Naive thymus-derived CD4-positive, alpha-beta T cell (primary cell): ENCODE measurements around the gene GPR75. TPM values are rescaled to one million over a fixed set of nuclear protein-coding genes. Genes with fewer than 3 reads are reported as not detected.

ENCODE experiments used
- microRNA-seq: library from miRNA; unstranded; fragments of <30 nt; microRNA quantifications from one replicate; pipeline ENCODE4 v1.2.0, GENCODE V29; 2022; ENCODE audit warnings: borderline microRNAs expressed
- polyA plus RNA-seq, 2 donors: library from polyadenylated mRNA; unstranded; fragments of 300-500 nt; fragmentation: Illumina TruSeq; gene quantifications; one replicate each; pipeline ENCODE4 v1.2.3, GENCODE V29; 2021
- total RNA-seq, 6 experiments: library from RNA in 5 of 6; stranded (reverse) in 5 of 6; gene quantifications; 1 replicate in 5 of 6; 2 replicates in 1 of 6; pipeline ENCODE4 v1.2.3 and lab custom pipeline; 2021 to 2026

The GPR75 gene
- total and polyA plus RNA-seq, 7 experiments from 2014 or later: 0.12 to 5.0 (median 3.1) TPM; not detected in 1

Small RNA genes lying within 50 kb of the gene (microRNA-seq; reads per million reads assigned to microRNA genes)
- not detected for gene MIR3682

Other genes starting within 250 kb of the GPR75 start
- 10 to 100 TPM in 1 of 5 experiments, 1 to 10 TPM in 3, under 1 TPM in 1; 0.29 to 12.1 (median 1.2) TPM for gene CHAC2, start 92.2 kb downstream of the GPR75 start, total RNA-seq
- 1 to 10 TPM; 4.9 to 6.0 TPM for gene CHAC2, start 92.2 kb downstream of the GPR75 start, polyA plus RNA-seq
- 10 to 100 TPM; 24.9 to 43.2 (median 34.5) TPM for gene ASB3, start 73.0 kb downstream of the GPR75 start, total RNA-seq
- gene ASB3, start 73.0 kb downstream of the GPR75 start, polyA plus RNA-seq: 10 to 100 TPM; 15.0 to 18.9 TPM
- 10 to 100 TPM; 13.3 to 30.1 (median 26.3) TPM for gene ERLEC1, start 72.9 kb downstream of the GPR75 start, total RNA-seq
- gene ERLEC1, start 72.9 kb downstream of the GPR75 start, polyA plus RNA-seq: 10 to 100 TPM; 23.4 to 26.0 TPM
- 10 to 100 TPM; 48.8 to 80.1 (median 54.4) TPM for gene PSME4, start 111.0 kb upstream of the GPR75 start, total RNA-seq
- gene PSME4, start 111.0 kb upstream of the GPR75 start, polyA plus RNA-seq: 1 to 10 TPM; 2.4 to 5.1 TPM